SK-N-SH (cell line): ENCODE results near the gene ACTN4.

Experiments used
- CHD2 ChIP-seq: fragments of 150-350 bp; IDR thresholded peaks from 2 replicates; pipeline ENCODE4 v1.6.1; 2018; ENCODE audit warnings: low read length; ENCODE audit not compliant: partially characterized antibody
- EP300 ChIP-seq, 2 experiments: IDR thresholded peaks; 2 replicates each; pipeline versions ENCODE4 v1.4.0 to v1.6.1; 2012; ENCODE audit warnings: borderline replicate concordance in 1 of 2, low read depth in 1 of 2, low read length in 1 of 2
- MEF2A ChIP-seq: IDR thresholded peaks from 2 replicates; pipeline ENCODE4 v1.4.0; 2012; ENCODE audit warnings: low read depth, borderline replicate concordance
- NFIC ChIP-seq: IDR thresholded peaks from 2 replicates; pipeline ENCODE4 v1.4.0; 2012; ENCODE audit warnings: borderline replicate concordance
- POLR2AphosphoS5 ChIP-seq: IDR thresholded peaks from 2 replicates; pipeline ENCODE4 v1.6.1; 2012; ENCODE audit warnings: low read depth, low read length
- SMC3 ChIP-seq: IDR thresholded peaks from 2 replicates; pipeline ENCODE4 v1.6.1; 2012; ENCODE audit warnings: low read depth, low read length, improper control_type of control experiment
- TF ChIP-seq, protein P1 (sequence below): fragments of 200-600 bp; sonication (generic); IDR thresholded peaks from 2 replicates; pipeline ENCODE4 v1.6.1; 2017; ENCODE audit warnings: antibody characterized with exemption, mild to moderate bottlenecking, moderate library complexity
- TF ChIP-seq, protein P2 (sequence below): IDR thresholded peaks from 2 replicates; pipeline ENCODE4 v1.4.0; 2012; ENCODE audit warnings: low read depth
- TF ChIP-seq, protein P3 (sequence below): IDR thresholded peaks from 2 replicates; pipeline ENCODE4 v1.4.0; 2012; ENCODE audit warnings: low read depth, borderline replicate concordance
- TF ChIP-seq, protein P4 (sequence below): fragments of 150-350 bp; IDR thresholded peaks from 2 replicates; pipeline ENCODE4 v1.6.1; 2017; ENCODE audit warnings: antibody characterized with exemption, low read length, low read depth, borderline replicate concordance

DNA sequence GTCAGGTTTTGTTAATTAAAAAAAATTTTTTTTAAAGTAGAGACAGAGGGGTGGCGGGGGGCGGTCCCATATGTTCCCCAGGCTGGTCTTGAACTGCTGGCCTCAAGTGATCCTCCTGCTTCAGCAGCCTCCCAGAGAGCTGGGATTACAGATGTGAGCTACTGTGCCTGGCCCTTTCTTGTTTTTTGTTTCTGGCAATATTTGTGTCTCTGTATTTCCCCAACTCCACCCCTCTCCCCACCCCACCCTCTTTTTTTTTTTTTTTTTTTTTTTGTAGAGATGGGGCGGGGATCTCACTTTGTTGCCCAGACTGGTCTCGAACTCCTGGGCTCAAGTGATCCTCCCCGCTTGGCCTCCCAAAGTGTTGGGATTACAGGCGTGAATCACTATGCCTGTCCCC lies 97.4 kb downstream of the ACTN4 start:
- TF ChIP-seq, protein P1, sequence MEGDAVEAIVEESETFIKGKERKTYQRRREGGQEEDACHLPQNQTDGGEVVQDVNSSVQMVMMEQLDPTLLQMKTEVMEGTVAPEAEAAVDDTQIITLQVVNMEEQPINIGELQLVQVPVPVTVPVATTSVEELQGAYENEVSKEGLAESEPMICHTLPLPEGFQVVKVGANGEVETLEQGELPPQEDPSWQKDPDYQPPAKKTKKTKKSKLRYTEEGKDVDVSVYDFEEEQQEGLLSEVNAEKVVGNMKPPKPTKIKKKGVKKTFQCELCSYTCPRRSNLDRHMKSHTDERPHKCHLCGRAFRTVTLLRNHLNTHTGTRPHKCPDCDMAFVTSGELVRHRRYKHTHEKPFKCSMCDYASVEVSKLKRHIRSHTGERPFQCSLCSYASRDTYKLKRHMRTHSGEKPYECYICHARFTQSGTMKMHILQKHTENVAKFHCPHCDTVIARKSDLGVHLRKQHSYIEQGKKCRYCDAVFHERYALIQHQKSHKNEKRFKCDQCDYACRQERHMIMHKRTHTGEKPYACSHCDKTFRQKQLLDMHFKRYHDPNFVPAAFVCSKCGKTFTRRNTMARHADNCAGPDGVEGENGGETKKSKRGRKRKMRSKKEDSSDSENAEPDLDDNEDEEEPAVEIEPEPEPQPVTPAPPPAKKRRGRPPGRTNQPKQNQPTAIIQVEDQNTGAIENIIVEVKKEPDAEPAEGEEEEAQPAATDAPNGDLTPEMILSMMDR, result no peak
- TF ChIP-seq, protein P2, sequence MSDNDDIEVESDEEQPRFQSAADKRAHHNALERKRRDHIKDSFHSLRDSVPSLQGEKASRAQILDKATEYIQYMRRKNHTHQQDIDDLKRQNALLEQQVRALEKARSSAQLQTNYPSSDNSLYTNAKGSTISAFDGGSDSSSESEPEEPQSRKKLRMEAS, result no peak
- TF ChIP-seq, protein P3, sequence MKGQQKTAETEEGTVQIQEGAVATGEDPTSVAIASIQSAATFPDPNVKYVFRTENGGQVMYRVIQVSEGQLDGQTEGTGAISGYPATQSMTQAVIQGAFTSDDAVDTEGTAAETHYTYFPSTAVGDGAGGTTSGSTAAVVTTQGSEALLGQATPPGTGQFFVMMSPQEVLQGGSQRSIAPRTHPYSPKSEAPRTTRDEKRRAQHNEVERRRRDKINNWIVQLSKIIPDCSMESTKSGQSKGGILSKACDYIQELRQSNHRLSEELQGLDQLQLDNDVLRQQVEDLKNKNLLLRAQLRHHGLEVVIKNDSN, result no peak
- no peak for TF ChIP-seq POLR2AphosphoS5
- TF ChIP-seq EP300 (IDR thresholded peaks at IDR 0.05; ENCODE audit: borderline replicate concordance in 1 of 2, low read depth in 1 of 2, low read length in 1 of 2), result no peak
- TF ChIP-seq CHD2, result no peak
- TF ChIP-seq NFIC, result no peak
- no peak for TF ChIP-seq MEF2A
- TF ChIP-seq SMC3, result no peak
- TF ChIP-seq, protein P4, sequence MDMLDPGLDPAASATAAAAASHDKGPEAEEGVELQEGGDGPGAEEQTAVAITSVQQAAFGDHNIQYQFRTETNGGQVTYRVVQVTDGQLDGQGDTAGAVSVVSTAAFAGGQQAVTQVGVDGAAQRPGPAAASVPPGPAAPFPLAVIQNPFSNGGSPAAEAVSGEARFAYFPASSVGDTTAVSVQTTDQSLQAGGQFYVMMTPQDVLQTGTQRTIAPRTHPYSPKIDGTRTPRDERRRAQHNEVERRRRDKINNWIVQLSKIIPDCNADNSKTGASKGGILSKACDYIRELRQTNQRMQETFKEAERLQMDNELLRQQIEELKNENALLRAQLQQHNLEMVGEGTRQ, result no peak
